H1 (cell line): ENCODE results near the gene PA2G4. TPM values are rescaled to one million over a fixed set of nuclear protein-coding genes. Genes with fewer than 3 reads are reported as not detected.

Source experiments
- CTCF ChIA-PET: fragments of 300-600 bp; sonication (Branson Sonifier 250); formaldehyde crosslinking; loops from one replicate; lab custom pipeline; 2021; ENCODE audit not compliant: partially characterized antibody; lab: Charles Lee
- POLR2A ChIA-PET: fragments of 300-600 bp; sonication (Branson Sonifier 250); formaldehyde crosslinking; loops from one replicate; lab custom pipeline; 2021; ENCODE audit warnings: inconsistent platforms; ENCODE audit not compliant: partially characterized antibody; lab: Charles Lee
- DNase-seq, 2 experiments: peaks; one replicate each; pipeline versions ENCODE4 v3.0.0 to v3.0.0-alpha.2; 2010 to 2022; ENCODE audit warnings: low spot score in 2 of 2, low read depth in 1 of 2, mixed read lengths in 1 of 2
- FAIRE-seq: peaks from 2 replicates; lab custom pipeline; 2011; peaks lifted over from hg19 to GRCh38; lab: Jason Lieb, UNC
- H2AFZ ChIP-seq: 2 replicates; pipeline ENCODE4 v1.8.1; 2012; ENCODE audit warnings: low read length, inconsistent platforms
- H2AK5ac ChIP-seq: 2 replicates; pipeline ENCODE4 v1.6.1; 2013; ENCODE audit warnings: low read depth, low read length
- H2BK120ac ChIP-seq: replicated peaks from 2 replicates; pipeline ENCODE3; 2013; ENCODE audit warnings: low read depth, low read length, inconsistent platforms
- H2BK12ac ChIP-seq: 2 replicates; pipeline ENCODE4 v1.6.1; 2013; ENCODE audit warnings: low read depth, low read length
- H2BK15ac ChIP-seq: 2 replicates; pipeline ENCODE4 v1.6.1; 2013; ENCODE audit warnings: low read length
- H2BK20ac ChIP-seq: 2 replicates; pipeline ENCODE4 v1.6.1; 2013; ENCODE audit warnings: low read length
- H2BK5ac ChIP-seq: 2 replicates; pipeline ENCODE4 v1.6.1; 2013; ENCODE audit warnings: low read depth, low read length
- H3K14ac ChIP-seq: 2 replicates; pipeline ENCODE4 v1.6.1; 2013; ENCODE audit warnings: inconsistent platforms; ENCODE audit not compliant: insufficient read length
- H3K18ac ChIP-seq: 2 replicates; pipeline ENCODE4 v1.6.1; 2013; ENCODE audit warnings: low read length; ENCODE audit errors: extremely low read depth
- H3K23ac ChIP-seq: 2 replicates; pipeline ENCODE4 v1.6.1; 2013; ENCODE audit warnings: inconsistent platforms; ENCODE audit not compliant: insufficient read length
- H3K23me2 ChIP-seq: 2 replicates; pipeline ENCODE4 v1.6.1; 2013; ENCODE audit warnings: low read depth, low read length
- H3K27ac ChIP-seq: 2 replicates; pipeline ENCODE4 v1.6.1; 2011; ENCODE audit warnings: low read depth, low read length, inconsistent platforms
- H3K27me3 ChIP-seq, 4 experiments: replicated peaks in 1 of 4; 1 replicate in 1 of 4; 2 replicates in 3 of 4; pipeline versions ENCODE4 v1.6.1 to v1.8.1; 2011 to 2013; ENCODE audit warnings: low read length in 3 of 4, mild to moderate bottlenecking in 3 of 4, inconsistent platforms in 2 of 4, mixed read lengths in 2 of 4, moderate library complexity in 1 of 4; ENCODE audit not compliant: control insufficient read depth in 3 of 4, insufficient read depth in 3 of 4; ENCODE audit errors: extremely low read depth in 1 of 4
- H3K36me3 ChIP-seq, 4 experiments: 2 replicates each; pipeline versions ENCODE4 v1.6.1 to v1.8.1; 2011 to 2013; ENCODE audit warnings: mild to moderate bottlenecking in 4 of 4, low read length in 3 of 4, moderate library complexity in 2 of 4, control low read depth in 1 of 4, inconsistent platforms in 1 of 4; ENCODE audit not compliant: insufficient read depth in 4 of 4, control insufficient read depth in 2 of 4
- H3K4ac ChIP-seq: replicated peaks from 2 replicates; pipeline ENCODE3; 2013; ENCODE audit warnings: low read length, low read depth, mixed read lengths, inconsistent platforms; ENCODE audit not compliant: insufficient read length
- H3K4me1 ChIP-seq, 4 experiments: replicated peaks in 1 of 4; 1 replicate in 1 of 4; 2 replicates in 3 of 4; pipeline versions ENCODE4 v1.6.1 to v1.8.1; 2011 to 2013; ENCODE audit warnings: low read length in 3 of 4, inconsistent platforms in 2 of 4, mixed read lengths in 1 of 4; ENCODE audit not compliant: insufficient read depth in 4 of 4, control insufficient read depth in 3 of 4
- H3K4me2 ChIP-seq, 2 experiments: 2 replicates each; pipeline versions ENCODE4 v1.6.1 to v1.8.1; 2011 to 2013; ENCODE audit warnings: low read depth in 2 of 2, low read length in 2 of 2, control low read depth in 1 of 2, inconsistent platforms in 1 of 2, mild to moderate bottlenecking in 1 of 2; ENCODE audit not compliant: insufficient read depth in 1 of 2
- H3K4me3 ChIP-seq, 4 experiments: fragments of 200-600, 300-600 bp in 1 of 4; sonication (generic), shearing (Covaris generic), sonication (Bioruptor Twin) in 1 of 4; 2 replicates each; pipeline versions ENCODE4 v1.5.1 to v1.8.1; 2011 to 2016; ENCODE audit warnings: low read length in 4 of 4, low read depth in 3 of 4, control low read depth in 2 of 4, inconsistent platforms in 2 of 4, mild to moderate bottlenecking in 2 of 4, mixed read lengths in 1 of 4, moderate library complexity in 1 of 4; ENCODE audit not compliant: insufficient read depth in 2 of 4; ENCODE audit errors: extremely low read depth in 1 of 4
- H3K56ac ChIP-seq: replicated peaks from 2 replicates; pipeline ENCODE3; 2013; ENCODE audit warnings: low read depth, mild to moderate bottlenecking, mixed read lengths, low read length, inconsistent platforms; ENCODE audit not compliant: insufficient read length
- H3K79me1 ChIP-seq: 2 replicates; pipeline ENCODE4 v1.6.1; 2013; ENCODE audit warnings: low read depth, low read length, control low read depth
- H3K79me2 ChIP-seq, 2 experiments: 2 replicates each; pipeline versions ENCODE4 v1.6.1 to v1.8.1; 2012 to 2013; ENCODE audit warnings: low read length in 2 of 2, mild to moderate bottlenecking in 2 of 2, inconsistent platforms in 1 of 2; ENCODE audit not compliant: insufficient read depth in 2 of 2, control insufficient read depth in 1 of 2
- H3K9ac ChIP-seq, 4 experiments: replicated peaks in 1 of 4; 1 replicate in 1 of 4; 2 replicates in 3 of 4; pipeline versions ENCODE4 v1.6.1 to v1.8.1; 2011 to 2013; ENCODE audit warnings: low read depth in 3 of 4, low read length in 3 of 4, control low read depth in 2 of 4, mild to moderate bottlenecking in 2 of 4, moderate library complexity in 2 of 4, inconsistent platforms in 1 of 4; ENCODE audit errors: extremely low read depth in 1 of 4
- H3K9me3 ChIP-seq, 2 experiments: 2 replicates each; pipeline versions ENCODE4 v1.6.1 to v1.8.1; 2012 to 2013; ENCODE audit warnings: mild to moderate bottlenecking in 2 of 2, moderate library complexity in 2 of 2, control low read depth in 1 of 2, inconsistent platforms in 1 of 2, low read depth in 1 of 2, low read length in 1 of 2, mixed read lengths in 1 of 2; ENCODE audit not compliant: insufficient read depth in 2 of 2
- H4K20me1 ChIP-seq, 2 experiments: replicated peaks in 1 of 2; 2 replicates each; pipeline versions ENCODE3 to v1.8.1; 2011 to 2013; ENCODE audit warnings: inconsistent platforms in 2 of 2, low read length in 2 of 2, mild to moderate bottlenecking in 1 of 2; ENCODE audit not compliant: insufficient read depth in 2 of 2, control insufficient read depth in 1 of 2
- H4K5ac ChIP-seq: 2 replicates; pipeline ENCODE4 v1.6.1; 2013; ENCODE audit warnings: low read length, low read depth, mixed read lengths, inconsistent platforms; ENCODE audit not compliant: insufficient read length
- H4K8ac ChIP-seq: 2 replicates; pipeline ENCODE4 v1.8.0; 2013; ENCODE audit warnings: mild to moderate bottlenecking, moderate library complexity, low read length, inconsistent platforms; ENCODE audit not compliant: insufficient read depth; ENCODE audit errors: extremely low read depth
- H4K91ac ChIP-seq: replicated peaks from 2 replicates; pipeline ENCODE3; 2013; ENCODE audit warnings: low read length, mixed read lengths, inconsistent platforms; ENCODE audit not compliant: insufficient read length
- CEBPB ChIP-seq: IDR thresholded peaks from 2 replicates; pipeline ENCODE4 v1.6.1; 2012; ENCODE audit warnings: low read depth, low read length
- E2F6 ChIP-seq: IDR thresholded peaks from 2 replicates; pipeline ENCODE4 v1.6.1; 2012; ENCODE audit warnings: inconsistent platforms
- GABPA ChIP-seq: IDR thresholded peaks from 2 replicates; pipeline ENCODE4 v1.6.1; 2011; ENCODE audit warnings: mild to moderate bottlenecking, low read length, moderate library complexity, borderline replicate concordance; ENCODE audit not compliant: insufficient read depth
- MAX ChIP-seq: IDR thresholded peaks from 2 replicates; pipeline ENCODE4 v1.6.1; 2012; ENCODE audit warnings: inconsistent platforms
- NANOG ChIP-seq: IDR thresholded peaks from 2 replicates; pipeline ENCODE4 v1.6.1; 2011; ENCODE audit warnings: low read length, low read depth, mild to moderate bottlenecking, inconsistent platforms; ENCODE audit not compliant: insufficient read depth, poor library complexity, severe bottlenecking
- SIX5 ChIP-seq: IDR thresholded peaks from 2 replicates; pipeline ENCODE4 v1.6.1; 2011; ENCODE audit warnings: mild to moderate bottlenecking, low read depth, low read length
- SP4 ChIP-seq: IDR thresholded peaks from 2 replicates; pipeline ENCODE4 v1.6.1; 2012; ENCODE audit warnings: low read length, inconsistent platforms
- SUZ12 ChIP-seq: fragments of 200-600 bp; sonication (generic); IDR thresholded peaks from 2 replicates; pipeline ENCODE4 v1.6.1; 2012; ENCODE audit warnings: mild to moderate bottlenecking, inconsistent platforms, low read length, moderate library complexity, mixed read lengths
- TAF1 ChIP-seq: IDR thresholded peaks from 2 replicates; pipeline ENCODE4 v1.6.1; 2011; ENCODE audit warnings: mild to moderate bottlenecking, low read depth, low read length
- WGBS, 2 experiments: shearing (Covaris generic) in 1 of 2; methylation state at CpG; one replicate each; pipeline versions ENCODE4 v1.1.6 to v1.1.7; 2013 to 2015; ENCODE audit warnings: low lambda C conversion rate in 2 of 2, mixed read lengths in 2 of 2, inconsistent platforms in 1 of 2, low coverage in 1 of 2, missing lambda C conversion rate in 1 of 2; ENCODE audit not compliant: insufficient replicate concordance in 2 of 2, insufficient coverage in 1 of 2, insufficient read length in 1 of 2; ENCODE audit errors: extremely low coverage in 1 of 2, missing lambda C conversion rate in 1 of 2; 5-methylcytosine and 5-hydroxymethylcytosine counted together
- polyA plus RNA-seq, 7 experiments: library from polyadenylated mRNA; depleted of rRNA in 3 of 7; stranded (reverse) in 5 of 7; unstranded in 2 of 7; fragments of >200 nt in 5 of 7; fragments of 200-250 nt in 2 of 7; gene quantifications; 1 replicate in 5 of 7; 2 replicates in 1 of 7; 4 replicates in 1 of 7; pipeline versions ENCODE4 v1.2.1 to v1.2.3, GENCODE V29; 2011 to 2013; ENCODE audit warnings: missing spikeins in 2 of 7, mixed read lengths in 2 of 7
- total RNA-seq: library from RNA; stranded (reverse); fragmentation: NEBNext Ultra II Directional; extraction: Animal tissue kit (Norgen Biotek cat#: 25700); gene quantifications from 2 replicates; pipeline ENCODE4 v1.2.1, GENCODE V29; 2021

PA2G4 gene
- total and polyA plus RNA-seq, 2 of the 8 experiments (the other 6 are each of a cell fraction or from before 2014, with no cell fraction given): 159 to 242 TPM

DNA sequence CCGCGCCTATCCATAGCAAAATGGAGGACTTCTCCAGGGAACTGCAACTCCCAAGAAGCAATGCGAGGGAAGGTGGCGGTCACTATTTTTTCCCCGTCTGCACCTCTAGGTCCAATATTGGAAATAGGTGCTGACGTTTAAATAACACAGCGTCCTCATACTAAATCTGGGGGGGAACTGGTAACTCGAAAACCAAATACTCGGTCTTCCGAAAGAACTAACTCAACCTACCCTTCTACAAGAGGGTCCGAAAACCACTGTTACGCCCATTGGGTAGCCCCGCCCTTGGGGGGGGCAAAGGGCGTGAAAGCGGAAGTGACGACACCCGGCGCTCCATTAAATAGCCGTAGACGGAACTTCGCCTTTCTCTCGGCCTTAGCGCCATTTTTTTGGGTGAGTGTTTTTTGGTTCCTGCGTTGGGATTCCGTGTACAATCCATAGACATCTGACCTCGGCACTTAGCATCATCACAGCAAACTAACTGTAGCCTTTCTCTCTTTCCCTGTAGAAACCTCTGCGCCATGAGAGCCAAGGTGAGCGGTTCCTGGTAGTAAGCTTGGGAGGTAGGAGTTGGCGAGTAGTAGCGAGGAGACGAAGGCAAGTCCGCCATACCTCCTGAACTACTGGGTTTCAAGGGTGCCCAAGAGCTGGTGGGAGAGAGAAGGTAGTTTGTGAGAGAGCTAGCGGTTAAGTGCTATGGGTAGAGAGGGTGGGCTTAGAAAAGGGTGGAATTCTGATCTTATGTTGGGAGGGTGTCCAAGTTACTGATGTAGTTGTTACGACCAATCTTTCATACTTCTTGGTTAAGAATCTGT is 12.1 kb downstream of the PA2G4 start, which contains the start of gene RPL41:
Gene RPL41, plus strand, starts transcription at position 367 of the 815 bp plus-strand sequence.
- peak within 1 kb of the TSS; percentile 96; the same call in 1 of the 2 replicates for H4K8ac ChIP-seq
- peak within 1 kb of the TSS; percentile 93 for H2AK5ac ChIP-seq
- H3K14ac ChIP-seq: peak within 1 kb of the TSS; percentile 62
- no peak within 1 kb of the TSS for H3K23ac ChIP-seq
- H2BK5ac ChIP-seq: peak within 1 kb of the TSS; percentile 98
- 0 out of 2 replicates have a peak within 1 kb of the TSS, but pooled peaks have one; percentile 39 for H2AFZ ChIP-seq
- ChIA-PET CTCF (interaction anchor here (1.3 to 5.3 kb wide), 4 partner anchors 9 to 106 kb away, joined by 3 to 34 read pairs (median 27); partner anchors contain the start of genes PA2G4, RNF41 and SMARCC2), POLR2A (interaction anchor here (0.6 to 7.1 kb wide), 40 partner anchors 10 to 772 kb away, joined by 3 to 267 read pairs (median 6); partner anchors contain the start of genes ANKRD52, CNPY2, COQ10A and CS)
- peak within 1 kb of the TSS; percentile 34; the same call in 1 of the 2 replicates for H2BK20ac ChIP-seq
- peak within 1 kb of the TSS; percentile 85 for H3K56ac ChIP-seq
- H3K4me1 ChIP-seq: peaks cover 0 to 9% (median 5%) of the 10 kb centered on the region in 4 experiments; a peak in 5 of 7 replicates
- peak within 1 kb of the TSS; percentile 93 for H4K5ac ChIP-seq
- H4K91ac ChIP-seq: peak within 1 kb of the TSS; percentile 94
- no peak within 1 kb of the TSS for H2BK15ac ChIP-seq
- peak within 1 kb of the TSS; percentile 100 for H3K18ac ChIP-seq
- H3K79me1 ChIP-seq: no peaks in the 10 kb centered on the region; the same call in 1 of the 2 replicates
- peak within 1 kb of the TSS; percentile 92 for H2BK120ac ChIP-seq
- H3K79me2 ChIP-seq: peaks cover 3 to 13% of the 10 kb centered on the region in 2 experiments; a peak in 3 of 4 replicates
- H3K9ac ChIP-seq: peak within 1 kb of the TSS; percentile 93 to 100 (median 98)
- H3K23me2 ChIP-seq: peaks cover 10% of the 10 kb centered on the region
- H3K27me3 ChIP-seq: no peaks in the 10 kb centered on the region
- H3K36me3 ChIP-seq: peaks cover 16 to 36% (median 28%) of the 10 kb centered on the region in 4 experiments; a peak in 7 of 8 replicates
- H3K4ac ChIP-seq: peak within 1 kb of the TSS; percentile 99
- WGBS, 2 experiments: 1% methylated on average over 34 of the region's 34 CpGs; no CpG with 5 or more reads in 1 of the 2 experiments
- DNase-seq: peak in 1 of 2 experiments; percentile 95
- peaks cover 0 to 1% of the 10 kb centered on the region in 2 experiments for H4K20me1 ChIP-seq
- peak within 1 kb of the TSS; percentile 97 for H3K27ac ChIP-seq
- no peaks in the 10 kb centered on the region for H3K9me3 ChIP-seq
- H3K4me3 ChIP-seq: peak within 1 kb of the TSS; percentile 85 to 99 (median 96)
- peak within 1 kb of the TSS; percentile 73 to 96 for H3K4me2 ChIP-seq
- H2BK12ac ChIP-seq: peak within 1 kb of the TSS; percentile 93; the same call in 1 of the 2 replicates
- peak; percentile 92 for FAIRE-seq
- TF ChIP-seq CEBPB (no peak), MAX (peak; percentile 73), E2F6 (0 out of 2 replicates have a peak, but pooled peaks have one; percentile 29), GABPA (peak; percentile 88), TAF1 (peak; percentile 99), SIX5 (peak; percentile 59), SUZ12 (no peak), NANOG (no peak), SP4 (peak; percentile 61; the same call in 1 of the 2 replicates)
